ENCODE measurements around the gene PNPLA4.
A peak's percentile ranks its signal among the peaks of the same experiment; 100 is the strongest.

PNPLA4 gene

GRCh38 chrX:7926914-7927258 is 327 bp downstream of the PNPLA4 start:
- POLR2A ChIA-PET, result no interaction called here
- TF ChIP-seq, protein P1, sequence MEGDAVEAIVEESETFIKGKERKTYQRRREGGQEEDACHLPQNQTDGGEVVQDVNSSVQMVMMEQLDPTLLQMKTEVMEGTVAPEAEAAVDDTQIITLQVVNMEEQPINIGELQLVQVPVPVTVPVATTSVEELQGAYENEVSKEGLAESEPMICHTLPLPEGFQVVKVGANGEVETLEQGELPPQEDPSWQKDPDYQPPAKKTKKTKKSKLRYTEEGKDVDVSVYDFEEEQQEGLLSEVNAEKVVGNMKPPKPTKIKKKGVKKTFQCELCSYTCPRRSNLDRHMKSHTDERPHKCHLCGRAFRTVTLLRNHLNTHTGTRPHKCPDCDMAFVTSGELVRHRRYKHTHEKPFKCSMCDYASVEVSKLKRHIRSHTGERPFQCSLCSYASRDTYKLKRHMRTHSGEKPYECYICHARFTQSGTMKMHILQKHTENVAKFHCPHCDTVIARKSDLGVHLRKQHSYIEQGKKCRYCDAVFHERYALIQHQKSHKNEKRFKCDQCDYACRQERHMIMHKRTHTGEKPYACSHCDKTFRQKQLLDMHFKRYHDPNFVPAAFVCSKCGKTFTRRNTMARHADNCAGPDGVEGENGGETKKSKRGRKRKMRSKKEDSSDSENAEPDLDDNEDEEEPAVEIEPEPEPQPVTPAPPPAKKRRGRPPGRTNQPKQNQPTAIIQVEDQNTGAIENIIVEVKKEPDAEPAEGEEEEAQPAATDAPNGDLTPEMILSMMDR (IDR thresholded peaks at IDR 0.05; ENCODE audit: insufficient read depth, low read length, missing control alignments), result no peak
- peak overlapping the region; percentile 59 for H3K4me3 ChIP-seq (ENCODE audit: low read depth, low read length)
- no peak for DNase-seq (ENCODE audit: low read depth, low spot score)
- CTCF ChIA-PET, result no interaction called here

DNA sequence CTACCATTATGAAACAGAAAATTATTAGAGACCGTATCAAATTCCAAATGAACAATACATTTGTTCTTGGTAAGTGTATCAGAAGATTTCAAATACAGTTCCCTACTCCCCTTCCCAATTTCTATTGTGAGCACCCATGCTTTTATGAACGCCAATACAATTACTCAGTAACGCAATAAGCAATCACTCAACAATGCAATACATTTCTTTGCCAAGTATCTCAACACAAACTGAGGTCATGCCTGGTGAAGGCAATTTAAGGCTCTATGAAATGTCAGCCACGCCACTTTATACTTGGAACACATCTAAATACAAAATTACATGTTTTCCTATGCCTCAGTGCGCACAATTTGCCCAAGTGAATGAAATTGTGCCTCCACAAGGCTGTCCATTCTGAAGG is 712 bp downstream of the PNPLA4 start:
- peak overlapping the region; percentile 59 for H3K4me3 ChIP-seq (ENCODE audit: low read depth, low read length)
- DNase-seq (ENCODE audit: low read depth, low spot score), result no peak
- ChIA-PET POLR2A (no interaction called here), CTCF (interaction anchor here (0.6 kb wide), 1 partner anchor 583 kb away, joined by 3 read pairs; no protein-coding TSS in a partner anchor)
- TF ChIP-seq, protein P1 (IDR thresholded peaks at IDR 0.05; ENCODE audit: insufficient read depth, low read length, missing control alignments), result no peak

GRCh38 chrX:7925867-7926472 is 1.2 kb downstream of the PNPLA4 start:
- H3K4me3 ChIP-seq (ENCODE audit: low read depth, low read length), result no peak overlapping the region
- TF ChIP-seq, protein P1 (IDR thresholded peaks at IDR 0.05; ENCODE audit: insufficient read depth, low read length, missing control alignments), result peak; percentile 65

GRCh38 chrX:7921750-7922149 is 5.5 kb downstream of the PNPLA4 start:
- ChIA-PET CTCF (no interaction called here), POLR2A (no interaction called here)
- TF ChIP-seq, protein P1 (IDR thresholded peaks at IDR 0.05; ENCODE audit: insufficient read depth, low read length, missing control alignments), result no peak
- no peak overlapping the region for H3K4me3 ChIP-seq (ENCODE audit: low read depth, low read length)
- DNase-seq (ENCODE audit: low read depth, low spot score), result no peak

More at GRCh38 chrX:7925867-7926472, 1.2 kb downstream of the PNPLA4 start:
- no peak for DNase-seq (ENCODE audit: low read depth, low spot score)
- ChIA-PET CTCF (interaction anchor here (0.6 to 1.2 kb wide), 2 partner anchors 14 to 582 kb away, joined by 3 read pairs; no protein-coding TSS in a partner anchor), POLR2A (no interaction called here)

DNA sequence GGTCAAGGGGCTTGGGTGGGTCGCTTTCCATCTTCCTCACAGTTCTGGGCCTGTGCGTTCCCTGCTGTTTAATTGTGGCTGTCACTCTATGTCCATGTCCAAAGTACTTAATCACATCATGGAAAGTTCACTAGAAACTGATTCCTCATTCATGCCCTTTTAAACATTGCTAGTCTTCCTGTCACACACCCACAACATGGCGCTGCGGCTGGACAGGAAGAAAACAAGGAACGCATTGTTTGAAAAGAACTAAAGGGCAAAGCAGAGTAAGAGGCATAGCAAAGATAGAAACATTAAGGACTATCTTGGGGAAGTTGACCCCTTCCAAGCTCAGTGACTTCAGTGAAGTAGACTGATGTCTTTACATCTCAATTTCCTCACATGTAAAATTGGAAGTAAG is 18.4 kb downstream of the PNPLA4 start:
- ChIA-PET CTCF (no interaction called here), POLR2A (no interaction called here)
- H3K4me3 ChIP-seq (ENCODE audit: low read depth, low read length), result no peak overlapping the region
- DNase-seq (ENCODE audit: low read depth, low spot score), result no peak
- TF ChIP-seq, protein P1 (IDR thresholded peaks at IDR 0.05; ENCODE audit: insufficient read depth, low read length, missing control alignments), result no peak

GRCh38 chrX:7904562-7904961 is 22.7 kb downstream of the PNPLA4 start:
- TF ChIP-seq, protein P1 (IDR thresholded peaks at IDR 0.05; ENCODE audit: insufficient read depth, low read length, missing control alignments), result no peak
- no peak overlapping the region for H3K4me3 ChIP-seq (ENCODE audit: low read depth, low read length)
- POLR2A ChIA-PET, result no interaction called here
- no peak for DNase-seq (ENCODE audit: low read depth, low spot score)
- CTCF ChIA-PET, result no interaction called here

Data from AG04449 (cell line).